Muscle of leg (tissue), 11 donors: ENCODE results near the gene AMMECR1. TPM values are rescaled to one million over a fixed set of nuclear protein-coding genes. Genes with fewer than 3 reads are reported as not detected.
"Not testable (repeated sequence)": the region's sequence is repeated elsewhere in the genome, so short reads cannot be mapped to it uniquely, and the experiment has no call there.

ENCODE experiments used
- DNase-seq: peaks from one replicate; pipeline ENCODE4 v3.0.0; 2013
- H3K27ac ChIP-seq: one replicate; pipeline ENCODE4 v1.5.1; 2013; ENCODE audit warnings: mild to moderate bottlenecking, low read length, control low read depth
- H3K27me3 ChIP-seq: one replicate; pipeline ENCODE4 v1.6.1; 2013; ENCODE audit warnings: low read length; ENCODE audit not compliant: control insufficient read depth, insufficient read depth
- H3K36me3 ChIP-seq: one replicate; pipeline ENCODE4 v1.6.1; 2013; ENCODE audit warnings: low read length; ENCODE audit not compliant: control insufficient read depth, insufficient read depth
- H3K4me1 ChIP-seq: one replicate; pipeline ENCODE4 v1.6.1; 2013; ENCODE audit warnings: low read length; ENCODE audit not compliant: control insufficient read depth, insufficient read depth
- H3K4me3 ChIP-seq: one replicate; pipeline ENCODE4 v1.5.1; 2013; ENCODE audit warnings: low read length, control low read depth
- H3K9me3 ChIP-seq: replicated peaks from 2 replicates; pipeline ENCODE4 v1.6.1; 2013; ENCODE audit warnings: low read depth, low read length; ENCODE audit not compliant: control insufficient read depth
- WGBS: methylation state at CpG from one replicate; pipeline ENCODE4 v1.1.5; 2013; ENCODE audit warnings: missing lambda C conversion rate; ENCODE audit not compliant: insufficient coverage; 5-methylcytosine and 5-hydroxymethylcytosine counted together
- polyA plus RNA-seq, 8 donors: library from polyadenylated mRNA; unstranded; fragments of 120-200 nt; gene quantifications; one replicate each; pipeline versions ENCODE4 v1.2.1 to v1.2.3, GENCODE V29; 2013; ENCODE audit warnings: inconsistent platforms in 1 of 8, low replicate concordance in 1 of 8; ENCODE audit not compliant: insufficient read length in 8 of 8, insufficient read depth in 1 of 8
- total RNA-seq: library from RNA; stranded (reverse); fragments of 120-200 nt; gene quantifications from one replicate; pipeline ENCODE4 v1.2.4, GENCODE V29; 2013

AMMECR1 gene
- total and polyA plus RNA-seq, 9 donors = 7.1 to 10.3 (median 8.0) TPM

GRCh38 chrX:110162867-110163266 is 155.0 kb downstream of the AMMECR1 start:
- WGBS = 60% methylated on average over 1 of the region's 1 CpG
- Histone ChIP-seq H3K9me3 (no peaks in the 10 kb centered on the region), H3K27ac (no peak overlapping the region), H3K27me3 (peaks cover 26% of the 10 kb centered on the region), H3K36me3 (peaks cover 3% of the 10 kb centered on the region), H3K4me3 (no peak overlapping the region), H3K4me1 (peaks cover 7% of the 10 kb centered on the region)
- DNase-seq = no peak

- H3K4me3 ChIP-seq = no peak overlapping the region
- peaks cover 3% of the 10 kb centered on the region for H3K36me3 ChIP-seq
- H3K4me1 ChIP-seq = peaks cover 7% of the 10 kb centered on the region
- peaks cover 28% of the 10 kb centered on the region for H3K27me3 ChIP-seq
- WGBS = 88% methylated on average over 1 of the region's 1 CpG
- H3K9me3 ChIP-seq = no peaks in the 10 kb centered on the region
- DNase-seq = no peak
- H3K27ac ChIP-seq = no peak overlapping the region
Measured at GRCh38 chrX:110162131-110162530, 155.8 kb downstream of the AMMECR1 start.

GRCh38 chrX:110161361-110161686 is 156.6 kb downstream of the AMMECR1 start:
- H3K9me3 ChIP-seq = no peaks in the 10 kb centered on the region
- peaks cover 7% of the 10 kb centered on the region for H3K4me1 ChIP-seq
- no peak for DNase-seq
- H3K36me3 ChIP-seq = peaks cover 3% of the 10 kb centered on the region
- 56% methylated on average over 1 of the region's 1 CpG for WGBS
- H3K27ac ChIP-seq = no peak overlapping the region
- peaks cover 28% of the 10 kb centered on the region for H3K27me3 ChIP-seq
- no peak overlapping the region for H3K4me3 ChIP-seq

- Histone ChIP-seq H3K9me3 (no peaks in the 10 kb centered on the region), H3K27me3 (peaks cover 29% of the 10 kb centered on the region), H3K27ac (no peak overlapping the region), H3K4me1 (peaks cover 7% of the 10 kb centered on the region), H3K4me3 (no peak overlapping the region), H3K36me3 (peaks cover 3% of the 10 kb centered on the region)
- no CpG with 5 or more reads among the region's 2 CpGs for WGBS
- DNase-seq = no peak
Measured at GRCh38 chrX:110159865-110160264, 158.0 kb downstream of the AMMECR1 start.

GRCh38 chrX:110159235-110159634 is 158.7 kb downstream of the AMMECR1 start:
- Histone ChIP-seq H3K4me3 (no peak overlapping the region), H3K27ac (no peak overlapping the region), H3K9me3 (no peaks in the 10 kb centered on the region), H3K27me3 (peaks cover 29% of the 10 kb centered on the region), H3K36me3 (peaks cover 3% of the 10 kb centered on the region), H3K4me1 (peaks cover 7% of the 10 kb centered on the region)
- no peak for DNase-seq
- 72% methylated on average over 7 of the region's 7 CpGs for WGBS

GRCh38 chrX:110157444-110157843 is 160.4 kb downstream of the AMMECR1 start:
- peaks cover 7% of the 10 kb centered on the region for H3K4me1 ChIP-seq
- H3K27me3 ChIP-seq = peaks cover 27% of the 10 kb centered on the region
- H3K4me3 ChIP-seq = no peak overlapping the region
- H3K9me3 ChIP-seq = no peaks in the 10 kb centered on the region
- no peak for DNase-seq
- H3K27ac ChIP-seq = no peak overlapping the region
- 43% methylated on average over 1 of the region's 1 CpG for WGBS
- peaks cover 3% of the 10 kb centered on the region for H3K36me3 ChIP-seq

GRCh38 chrX:110156167-110156754 is 161.6 kb downstream of the AMMECR1 start:
- H3K36me3 ChIP-seq = no peaks in the 10 kb centered on the region
- H3K4me3 ChIP-seq = no peak overlapping the region
- H3K9me3 ChIP-seq = no peaks in the 10 kb centered on the region
- no peak overlapping the region for H3K27ac ChIP-seq
- peaks cover 20% of the 10 kb centered on the region for H3K27me3 ChIP-seq
- peaks cover 7% of the 10 kb centered on the region for H3K4me1 ChIP-seq
- WGBS = 61% methylated on average over 3 of the region's 6 CpGs
- DNase-seq = no peak

- no CpG with 5 or more reads among the region's 1 CpG for WGBS
- Histone ChIP-seq H3K27ac (no peak overlapping the region), H3K9me3 (no peaks in the 10 kb centered on the region), H3K4me1 (peaks cover 3% of the 10 kb centered on the region), H3K27me3 (peaks cover 16% of the 10 kb centered on the region), H3K4me3 (no peak overlapping the region), H3K36me3 (no peaks in the 10 kb centered on the region)
- DNase-seq = no peak
Measured at GRCh38 chrX:110155759-110156158, 162.1 kb downstream of the AMMECR1 start.

- DNase-seq, H3K36me3 ChIP-seq, H3K4me1 ChIP-seq, H3K27ac ChIP-seq, H3K4me3 ChIP-seq, H3K9me3 ChIP-seq: not testable (repeated sequence)
- peaks cover 15% of the 10 kb centered on the region for H3K27me3 ChIP-seq
- WGBS = 50% methylated on average over 1 of the region's 5 CpGs
Measured at GRCh38 chrX:110154328-110154727, 163.6 kb downstream of the AMMECR1 start.

- DNase-seq = no peak
- Histone ChIP-seq H3K4me1 (no peaks in the 10 kb centered on the region), H3K27ac (no peak overlapping the region), H3K9me3 (no peaks in the 10 kb centered on the region), H3K27me3 (peaks cover 12% of the 10 kb centered on the region), H3K4me3 (no peak overlapping the region), H3K36me3 (no peaks in the 10 kb centered on the region)
- no CpG with 5 or more reads among the region's 2 CpGs for WGBS
Measured at GRCh38 chrX:110153896-110154295, 164.0 kb downstream of the AMMECR1 start.

GRCh38 chrX:110153244-110153643 is 164.6 kb downstream of the AMMECR1 start:
- Histone ChIP-seq H3K4me3 (no peak overlapping the region), H3K27me3 (peaks cover 9% of the 10 kb centered on the region), H3K9me3 (no peaks in the 10 kb centered on the region), H3K36me3 (no peaks in the 10 kb centered on the region), H3K27ac (no peak overlapping the region), H3K4me1 (no peaks in the 10 kb centered on the region)
- DNase-seq = no peak
- WGBS = 80% methylated on average over 1 of the region's 2 CpGs
